HG03135 (cell line): ENCODE results near the gene SLX9.

Experiments used
- ATAC-seq: cut with Tn5 transposase; IDR thresholded peaks from one replicate; pipeline ENCODE4 v1.9.1; 2021; ENCODE audit warnings: mild to moderate bottlenecking, moderate library complexity; ENCODE audit not compliant: unreplicated experiment

SLX9 gene

DNA sequence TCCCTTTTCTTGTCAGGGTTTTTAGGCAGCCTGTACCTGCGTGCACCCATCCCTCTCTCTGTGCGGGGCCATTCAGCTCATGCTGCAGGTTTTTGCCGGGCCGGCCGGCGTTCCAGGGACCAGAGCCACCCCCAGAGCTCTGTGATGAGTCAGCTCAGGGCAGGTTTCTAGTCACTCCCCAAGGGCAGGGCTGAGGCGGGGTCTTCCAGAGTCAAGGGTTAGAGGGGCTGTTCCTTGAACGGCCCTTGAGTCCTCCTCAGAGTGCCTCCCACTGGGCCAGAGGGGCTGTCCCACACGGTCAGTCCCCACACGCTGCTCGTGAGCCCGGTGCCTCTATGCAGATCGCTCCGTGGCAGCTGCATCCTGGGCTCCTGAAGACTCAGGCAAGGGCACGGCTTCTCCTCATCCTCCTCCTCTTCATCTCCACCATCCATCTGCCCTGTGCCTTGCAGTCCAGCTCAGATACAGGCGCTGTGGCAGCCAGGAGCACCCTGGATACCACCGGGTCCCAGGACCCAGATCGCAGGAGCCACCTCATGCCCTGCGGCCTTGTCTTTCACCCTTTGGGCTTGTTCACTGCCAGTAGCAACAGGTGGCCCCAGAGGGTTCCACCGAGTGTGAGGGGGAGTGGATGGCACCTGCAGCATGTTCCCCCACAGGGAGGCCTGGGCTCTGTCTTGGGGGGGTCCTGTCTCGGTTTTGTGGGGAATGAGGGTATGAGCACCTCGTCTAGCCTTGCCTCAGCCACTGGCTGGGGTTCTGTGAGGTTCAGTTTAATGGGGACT lies 17.4 kb downstream of the SLX9 start:
- no peak for ATAC-seq

DNA sequence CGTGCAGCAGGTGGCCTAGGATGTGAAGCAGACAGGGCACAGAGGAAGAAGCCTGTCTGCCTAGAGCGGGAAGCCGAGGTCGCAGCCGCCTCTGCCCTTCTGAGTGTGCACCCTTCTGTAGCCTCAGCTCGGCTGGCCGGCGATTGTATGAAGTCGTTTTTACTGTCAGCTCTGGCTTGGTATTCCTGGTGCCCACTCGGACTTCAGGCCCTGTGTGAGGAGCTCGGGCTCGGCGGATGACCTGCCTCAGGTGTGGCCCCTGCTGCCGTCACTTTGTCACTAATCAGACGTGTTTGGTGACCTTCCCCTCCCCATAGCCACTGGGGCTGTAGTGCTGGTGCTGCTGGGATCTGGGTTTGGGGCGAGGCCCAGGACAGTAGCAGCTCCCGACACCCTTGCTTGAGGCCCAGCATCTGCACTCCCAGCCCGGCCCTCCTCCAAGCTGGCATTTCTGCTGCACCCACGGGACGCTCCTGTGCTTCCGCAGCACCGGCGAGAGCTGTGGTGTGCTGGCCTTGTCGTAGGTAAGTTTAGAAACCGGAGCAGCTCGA lies 18.1 kb downstream of the SLX9 start:
- no peak for ATAC-seq

DNA sequence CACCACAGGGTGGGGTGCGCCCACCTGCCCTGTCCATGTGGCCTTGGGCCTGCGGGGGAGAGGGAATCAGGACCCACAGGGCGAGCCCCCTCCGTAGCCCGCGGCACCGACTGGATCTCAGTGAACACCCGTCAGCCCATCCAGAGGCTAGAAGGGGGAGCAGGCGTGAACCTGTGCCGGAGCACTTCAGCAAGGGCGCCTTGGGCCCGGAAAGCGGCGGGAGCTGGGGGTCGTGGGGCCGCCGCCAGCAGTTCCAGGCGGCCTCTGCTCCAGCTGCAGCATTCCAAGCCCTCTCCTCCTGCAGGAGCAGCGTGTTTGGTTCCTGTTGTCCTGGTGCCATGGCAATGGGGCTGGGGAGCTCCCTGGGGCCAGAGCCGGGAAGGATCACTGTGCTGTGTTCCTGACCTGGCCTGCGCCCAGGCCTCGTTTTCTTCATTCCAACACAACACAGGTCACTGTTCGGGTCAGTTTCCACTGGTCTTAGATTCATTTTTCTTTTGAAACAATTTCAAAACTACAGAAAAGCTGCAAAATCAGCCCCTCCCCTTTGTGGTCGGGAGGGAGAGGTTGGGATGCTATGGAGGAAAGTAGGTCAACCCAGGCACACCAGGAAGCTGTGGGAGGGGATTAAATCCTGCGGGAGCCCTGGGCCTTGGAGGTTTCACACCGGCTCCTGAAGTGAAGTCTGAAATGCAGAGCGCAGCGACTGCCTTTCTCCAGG lies 18.8 kb downstream of the SLX9 start:
- ATAC-seq, result no peak

DNA sequence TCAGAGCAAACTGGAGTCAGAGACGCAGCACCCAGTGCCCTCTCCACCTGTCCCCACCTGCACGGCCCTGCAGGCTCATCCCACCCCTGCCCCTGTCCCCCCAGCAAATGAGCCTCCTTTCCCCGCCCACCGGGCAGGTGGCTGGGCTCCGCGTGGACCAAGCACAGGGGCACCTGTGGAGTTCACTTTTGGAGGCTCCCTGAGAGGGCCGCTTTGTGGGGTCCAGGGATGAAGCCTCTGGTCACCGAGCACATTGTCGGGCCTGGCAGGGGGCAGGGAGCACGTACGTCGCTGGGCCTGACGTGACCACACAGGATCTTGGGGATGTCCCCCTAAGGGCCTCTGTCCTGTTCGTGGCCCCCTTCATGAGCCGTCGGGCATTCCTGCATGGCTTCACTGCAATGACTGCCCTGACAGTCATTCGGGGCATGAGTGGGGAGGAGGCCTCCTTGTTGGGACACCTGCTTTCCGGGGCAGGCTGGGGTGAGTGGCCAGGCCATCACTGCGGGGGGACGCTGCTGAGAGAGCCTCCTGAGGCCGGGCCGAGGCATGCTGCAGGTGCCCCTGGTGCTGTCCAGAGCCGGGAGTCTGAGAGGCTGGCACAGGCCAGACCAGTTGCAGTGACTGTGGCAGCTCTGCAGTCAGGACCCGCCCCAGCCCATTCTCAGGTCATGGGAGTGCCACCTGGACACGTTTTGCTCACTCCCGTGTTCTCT lies 19.7 kb downstream of the SLX9 start:
- no peak for ATAC-seq

DNA sequence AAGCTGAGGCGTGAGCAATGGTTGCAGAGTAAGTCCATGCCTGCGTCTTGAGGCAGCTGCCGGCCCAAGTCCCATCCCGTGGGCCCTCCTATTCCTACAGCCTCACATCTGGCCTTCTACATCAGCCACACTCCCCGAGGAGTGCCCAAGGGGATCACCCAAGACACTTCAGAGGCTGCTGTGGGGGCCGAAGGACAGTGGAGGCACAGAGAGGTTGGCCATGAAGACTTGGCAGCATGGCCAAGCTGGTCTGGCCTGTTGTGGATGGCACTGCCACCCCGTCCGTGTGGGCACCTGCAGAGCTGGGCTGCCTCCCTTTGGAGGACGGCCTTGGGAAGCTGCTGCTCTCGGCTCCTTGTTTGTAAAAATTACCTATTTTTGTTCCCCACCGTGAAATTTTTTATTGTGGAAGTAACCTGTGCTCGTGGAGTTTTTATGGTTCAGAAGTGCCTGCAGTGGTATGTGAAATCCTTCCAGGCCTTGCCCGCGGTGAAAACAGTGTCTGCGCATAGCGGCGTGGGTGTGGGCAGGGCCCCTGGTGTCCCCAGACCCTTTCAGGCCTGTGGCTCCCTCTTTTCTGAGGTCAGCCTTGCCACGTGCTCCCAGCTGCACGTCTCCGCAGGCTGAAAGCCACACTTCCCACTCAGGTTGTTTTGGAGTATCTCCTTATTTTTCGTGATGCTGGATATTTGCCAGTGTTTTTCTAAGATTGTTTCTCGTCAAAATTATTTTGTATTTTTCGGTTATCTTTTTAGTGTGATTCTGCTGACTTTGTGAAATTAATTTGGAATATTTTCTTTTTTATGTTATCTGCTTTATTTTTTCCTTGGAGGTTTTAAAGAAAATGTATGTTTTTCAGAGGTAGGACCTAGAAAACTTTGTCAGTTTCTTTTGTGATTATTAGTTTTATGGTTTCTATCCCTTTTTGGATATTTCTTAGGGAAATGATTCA lies 20.6 kb downstream of the SLX9 start:
- no peak for ATAC-seq

DNA sequence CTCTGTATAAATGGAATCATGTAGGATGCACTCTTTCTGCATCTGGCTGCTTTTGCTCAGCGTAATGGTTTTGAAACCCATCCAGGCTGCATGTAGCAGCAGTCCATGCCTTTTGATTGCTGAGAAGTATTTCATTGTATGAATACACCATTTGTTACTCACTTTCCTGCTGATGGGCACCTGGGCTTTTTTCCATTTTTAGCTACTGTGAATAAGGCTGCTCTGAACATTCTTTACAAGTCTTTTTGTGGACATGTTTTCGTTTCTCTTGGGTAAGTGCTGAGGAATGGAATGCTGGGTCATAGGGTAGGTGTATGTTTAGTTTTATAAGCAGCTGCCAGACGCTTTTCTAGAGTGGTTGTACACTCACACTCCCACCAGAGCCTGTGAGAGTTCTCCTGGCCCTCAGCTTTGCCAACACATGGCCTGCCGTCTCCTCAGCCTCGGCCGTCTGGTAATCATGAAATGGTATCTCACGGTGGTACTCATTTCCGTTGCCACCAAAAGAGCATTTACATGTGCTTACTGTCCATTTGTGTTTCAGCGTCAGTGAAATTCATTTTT lies 22.7 kb downstream of the SLX9 start:
- no peak for ATAC-seq

DNA sequence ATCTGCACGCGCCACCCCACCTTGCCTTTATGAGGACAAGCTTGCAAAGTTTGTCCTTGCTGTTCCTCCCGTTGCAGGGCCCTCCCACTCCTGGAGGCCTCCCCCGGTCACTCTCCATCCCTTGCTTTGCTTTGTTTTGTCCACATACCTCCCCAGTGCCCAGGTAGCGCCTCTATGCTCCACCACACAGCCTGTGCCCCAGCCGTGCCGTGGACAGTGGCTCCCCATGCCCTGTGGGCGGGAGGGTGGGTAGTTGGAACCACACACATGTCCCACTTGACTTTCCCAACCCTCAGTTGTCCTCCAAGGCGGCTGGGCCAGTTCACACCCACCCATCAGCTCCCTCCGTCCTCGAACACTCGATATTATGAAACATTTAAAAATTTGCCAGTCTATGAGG lies 24.6 kb downstream of the SLX9 start:
- no peak for ATAC-seq

DNA sequence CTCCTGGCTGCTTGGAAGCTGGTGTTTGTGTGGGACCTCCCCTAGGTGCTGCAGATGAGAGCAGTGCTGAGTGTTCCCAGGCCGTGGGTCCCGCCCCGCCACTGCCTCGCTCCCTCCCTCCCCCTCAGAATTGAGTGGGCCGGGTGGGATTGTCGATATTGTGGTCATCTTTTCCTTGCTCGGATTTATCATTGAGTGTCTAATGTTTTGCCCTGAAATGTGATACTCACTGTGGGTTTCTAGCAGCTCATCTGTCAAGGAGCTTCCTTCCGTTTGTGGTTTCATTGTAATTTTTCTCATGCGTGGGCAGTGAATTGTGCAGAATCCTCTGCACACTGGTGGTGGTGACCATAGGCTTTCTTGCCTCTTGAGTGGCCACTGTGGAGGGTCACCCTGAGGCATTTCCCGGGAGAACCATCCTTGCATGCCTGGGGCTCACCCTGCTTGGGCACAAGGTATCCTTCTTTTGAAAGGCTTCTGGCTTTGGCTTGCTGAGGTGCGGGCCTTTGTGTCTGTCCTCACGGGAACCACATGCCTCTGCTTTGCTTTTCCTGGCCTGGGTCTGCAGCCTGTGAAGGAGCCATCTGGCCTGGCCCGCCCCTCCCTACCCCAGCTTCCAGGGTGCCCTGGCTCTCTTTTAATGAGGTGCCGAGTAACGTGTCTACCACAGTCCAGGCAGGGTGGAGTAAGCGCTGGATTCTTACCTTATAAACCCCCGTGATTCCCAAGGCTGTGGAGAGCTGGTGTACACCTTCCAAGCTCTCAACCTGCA lies 25.6 kb downstream of the SLX9 start:
- no peak for ATAC-seq

DNA sequence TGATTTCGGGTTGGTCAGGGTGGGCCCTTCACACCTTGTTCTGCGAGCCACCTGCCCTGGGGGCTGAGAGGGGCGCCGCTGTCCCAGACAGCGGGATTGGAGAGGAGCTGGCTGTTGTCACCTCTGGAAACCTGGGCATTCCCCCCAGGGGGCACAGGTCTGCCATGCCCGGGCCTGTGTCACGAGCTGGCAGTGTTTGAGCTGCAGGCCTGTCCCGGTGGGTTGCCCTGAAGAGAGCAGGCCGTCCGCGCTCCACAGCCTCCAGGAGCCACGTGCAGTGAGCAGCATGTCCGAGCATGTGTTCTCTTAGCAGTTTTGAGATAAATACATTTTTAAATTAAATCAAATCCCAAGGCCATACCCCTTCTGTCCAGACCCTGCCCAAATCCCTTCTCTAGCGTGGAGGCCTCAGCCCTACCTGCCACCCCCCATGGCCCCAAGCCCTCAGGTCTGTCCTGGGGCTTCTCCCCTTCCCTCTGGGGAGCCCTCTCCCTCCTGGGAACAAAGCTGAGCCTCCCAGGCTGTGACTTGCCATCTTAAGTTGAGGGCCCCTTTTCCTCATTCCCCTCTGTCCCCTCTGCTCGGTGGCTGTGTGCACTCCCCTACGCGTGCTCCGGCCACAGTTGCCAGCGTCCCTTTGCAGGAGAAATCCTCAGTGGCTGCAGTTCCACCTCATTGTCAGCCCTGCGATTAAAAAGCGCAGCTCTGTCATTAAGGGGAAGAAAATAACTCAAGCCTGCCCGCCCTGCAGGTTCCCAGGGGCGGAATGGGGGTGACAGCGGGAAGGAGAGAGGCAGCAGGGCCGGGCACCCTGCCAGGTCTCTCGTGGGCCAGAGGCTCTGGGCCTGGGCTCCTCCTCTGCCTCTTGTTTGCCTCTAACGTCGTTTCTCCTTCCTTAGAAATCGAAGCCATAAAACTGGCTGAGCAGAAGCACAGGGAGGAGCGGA lies 26.6 kb downstream of the SLX9 start:
- no peak for ATAC-seq

DNA sequence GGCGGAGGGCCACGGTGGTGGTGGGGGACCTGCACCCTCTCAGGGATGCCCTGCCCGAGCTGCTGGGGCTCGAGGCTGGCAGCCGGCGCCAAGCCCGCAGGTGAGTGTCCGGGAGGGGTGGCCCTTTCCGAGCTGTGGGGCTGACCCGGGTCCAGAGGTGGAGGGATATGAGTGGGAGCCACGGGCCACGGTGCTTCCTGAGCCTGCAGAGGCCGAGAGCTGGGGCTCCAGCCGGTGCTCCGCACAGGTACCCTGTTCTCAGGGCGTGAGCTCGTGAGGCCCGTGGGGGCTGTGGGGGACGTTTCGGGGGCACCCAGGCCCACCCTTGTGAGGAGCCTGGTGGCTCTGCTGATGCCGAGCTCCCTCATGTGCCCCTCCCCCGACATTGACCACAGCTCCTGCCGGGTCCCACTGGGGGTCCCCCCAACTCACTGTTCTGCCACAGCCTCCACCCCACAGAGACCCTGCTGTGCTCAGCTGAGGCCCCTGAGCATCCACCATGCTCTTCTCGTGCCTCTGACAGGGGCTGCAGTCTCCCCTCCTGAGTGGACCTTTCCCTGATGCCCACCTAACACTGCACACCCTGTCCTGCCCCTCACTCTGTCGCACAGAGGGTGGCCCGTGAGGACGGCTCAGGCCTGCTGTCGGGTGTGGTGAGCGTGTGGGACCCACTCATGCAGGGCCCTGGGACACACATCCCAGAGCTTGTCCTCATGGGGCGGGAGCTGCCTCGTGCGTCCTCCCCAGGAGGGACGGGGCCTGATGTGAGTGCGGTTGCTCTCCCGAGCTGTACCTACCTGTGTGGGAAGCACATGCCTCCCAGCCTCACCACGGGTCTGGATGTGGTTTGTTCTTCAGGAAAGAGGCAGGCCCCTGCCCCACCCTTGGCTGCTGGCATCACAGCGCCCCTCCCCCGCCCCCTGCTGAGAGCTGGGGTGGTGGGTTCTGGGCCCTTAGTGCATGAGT lies 27.5 kb downstream of the SLX9 start:
- no peak for ATAC-seq

DNA sequence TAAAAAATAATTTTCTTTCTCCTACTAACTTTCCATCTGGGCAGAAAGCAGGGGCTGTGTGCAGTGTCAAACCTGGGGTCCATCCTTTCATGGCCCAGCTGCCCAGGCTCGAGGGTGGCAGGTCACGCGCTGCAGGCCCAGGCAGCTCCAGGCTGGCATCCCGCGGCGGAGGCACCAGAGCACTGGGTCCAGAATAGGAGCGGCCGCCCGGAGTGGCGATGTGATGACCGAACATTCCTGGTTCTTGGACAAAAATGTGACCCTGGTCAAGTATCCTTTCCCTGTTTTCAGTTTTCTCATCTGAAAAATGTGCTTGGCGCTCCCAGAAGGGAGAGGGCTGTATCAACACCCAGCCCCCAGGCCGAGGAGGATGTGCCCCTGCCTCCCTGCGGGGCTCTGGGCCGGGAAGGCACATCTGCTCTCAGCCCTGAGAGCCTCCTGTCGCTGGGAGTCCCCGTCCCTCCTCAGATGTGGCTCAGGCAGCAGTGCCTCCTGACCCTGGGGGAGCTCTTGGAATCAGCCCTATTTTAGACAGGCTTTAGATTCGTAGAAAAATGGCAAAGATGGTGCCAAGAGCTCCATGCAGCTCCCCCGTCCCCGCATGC lies 29.3 kb downstream of the SLX9 start:
- ATAC-seq, result no peak

DNA sequence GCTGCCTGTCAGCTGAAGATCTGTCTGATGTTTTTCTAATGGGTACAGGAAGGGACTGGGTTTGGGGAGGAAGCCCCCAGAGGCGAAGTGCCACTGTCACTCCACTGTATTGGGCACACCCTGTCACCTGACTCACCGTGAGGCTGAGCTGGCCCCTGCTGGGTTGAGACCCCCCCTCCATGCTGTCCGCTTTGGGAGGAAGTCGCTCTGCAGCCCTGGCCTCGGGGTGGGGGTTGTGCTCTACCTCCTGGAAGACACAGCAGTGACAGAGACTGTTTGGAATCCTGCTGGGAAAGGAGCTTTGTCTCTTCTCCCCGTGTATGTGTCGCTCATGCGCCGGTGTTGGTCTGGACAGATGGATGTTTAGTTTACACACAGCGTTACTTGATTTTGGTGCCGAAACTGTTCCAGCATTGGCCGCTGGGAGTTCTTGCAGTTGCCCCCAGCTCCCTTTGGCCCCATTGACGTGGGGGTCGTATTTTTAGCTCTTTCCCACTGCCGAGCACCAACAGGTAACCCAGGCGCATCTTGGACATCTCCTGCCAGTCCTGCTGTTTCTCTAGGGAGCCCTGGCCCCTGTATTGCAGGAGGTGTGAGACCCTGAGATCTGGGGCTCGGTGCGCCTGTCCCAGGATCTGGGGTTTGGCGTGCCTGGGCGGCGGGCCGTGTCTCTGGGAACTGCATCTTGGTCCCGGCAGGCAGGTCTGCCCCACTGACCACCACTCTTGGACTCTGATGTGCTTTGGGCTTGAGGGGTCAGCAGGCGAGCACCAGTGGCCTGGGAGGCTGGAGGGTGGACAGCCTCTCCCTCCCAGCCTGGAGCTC lies 30.3 kb downstream of the SLX9 start:
- no peak for ATAC-seq

DNA sequence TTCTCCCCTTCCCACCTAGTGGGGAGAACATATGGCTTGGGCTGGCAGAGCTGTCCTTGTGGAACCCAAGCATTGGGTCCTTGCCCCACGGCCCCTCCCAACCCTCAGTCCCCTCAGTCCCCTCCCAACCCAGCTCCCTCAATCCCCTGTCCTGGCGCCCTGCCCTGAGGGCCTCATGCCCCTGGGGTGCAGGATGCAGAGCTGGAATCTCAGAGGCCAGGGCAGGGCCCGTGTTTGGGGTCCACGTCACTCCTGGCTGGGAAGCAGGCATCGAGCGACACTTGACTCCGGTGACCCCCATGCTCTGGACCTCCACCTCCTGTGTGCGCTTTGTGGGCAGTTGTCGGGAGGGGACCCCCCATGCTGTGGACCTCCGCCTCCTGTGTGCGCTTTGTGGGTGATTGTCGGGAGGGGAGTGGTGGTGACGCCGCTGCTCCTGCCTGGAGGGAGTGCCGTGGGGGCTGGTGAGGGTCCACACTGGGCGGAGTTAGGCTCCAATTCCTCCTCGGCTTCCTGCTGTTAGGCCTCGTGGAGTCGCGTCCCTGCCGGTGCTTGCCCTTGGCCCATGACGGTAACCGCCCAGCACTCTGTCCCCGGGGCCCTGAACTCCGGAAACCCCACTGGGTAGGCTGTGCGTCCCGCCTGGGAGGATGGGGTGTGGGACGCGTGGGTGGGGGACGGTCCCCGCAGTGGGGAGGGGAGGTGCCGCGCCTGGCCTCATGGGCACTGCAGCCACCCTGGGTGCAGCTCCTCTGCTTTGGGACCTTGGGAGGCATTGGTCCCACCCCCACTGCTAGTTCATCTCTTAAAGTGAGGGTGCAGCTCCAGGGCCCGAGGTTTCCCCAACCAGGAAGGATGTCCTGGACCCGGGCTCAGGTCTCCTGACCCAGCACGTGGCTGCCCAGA lies 31.2 kb downstream of the SLX9 start:
- no peak for ATAC-seq

DNA sequence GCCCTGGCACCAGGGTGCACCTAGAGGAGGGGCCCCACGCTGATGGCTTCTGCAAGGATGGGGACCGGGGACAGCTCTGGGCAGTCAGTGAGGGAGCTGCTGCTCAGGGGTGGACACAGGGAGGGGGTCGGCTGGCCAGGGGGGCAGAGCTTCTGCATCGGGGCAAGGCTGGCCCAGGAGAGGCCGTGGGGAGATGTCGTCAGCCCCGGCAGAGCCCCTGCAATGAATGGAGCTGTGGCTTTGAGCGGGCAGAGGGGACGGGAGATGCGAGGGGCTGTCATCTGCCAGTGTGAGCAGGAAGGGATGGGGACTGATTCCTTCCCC lies 31.8 kb downstream of the SLX9 start:
- no peak for ATAC-seq

DNA sequence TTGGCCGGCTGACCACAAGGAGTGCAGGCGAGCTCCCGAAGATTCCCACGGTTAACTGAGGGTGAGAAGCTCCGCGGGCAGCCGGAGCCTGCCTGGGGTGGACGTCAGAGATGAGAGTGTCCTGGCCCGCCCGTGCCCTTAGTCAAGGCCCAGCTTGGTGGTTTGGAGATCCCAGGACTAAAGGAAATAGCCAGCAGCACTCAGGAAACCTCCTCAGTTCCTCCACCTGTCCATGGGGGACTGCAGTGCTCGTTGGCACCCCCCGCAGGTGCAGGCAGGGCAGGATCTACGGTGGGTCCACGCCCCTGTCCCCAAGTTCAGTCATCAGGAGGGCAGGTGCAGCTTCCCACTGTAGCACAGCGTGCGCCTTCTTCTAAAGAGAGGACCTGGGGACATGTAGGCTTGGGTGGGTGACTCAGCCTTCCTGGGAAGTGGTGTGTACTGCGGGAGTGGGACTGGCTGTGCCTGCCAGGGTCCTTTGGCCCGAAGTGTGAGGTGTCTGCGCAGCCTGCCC lies 32.5 kb downstream of the SLX9 start:
- no peak for ATAC-seq
